Measurements from ENCODE around the gene DNAJC3.

DNA sequence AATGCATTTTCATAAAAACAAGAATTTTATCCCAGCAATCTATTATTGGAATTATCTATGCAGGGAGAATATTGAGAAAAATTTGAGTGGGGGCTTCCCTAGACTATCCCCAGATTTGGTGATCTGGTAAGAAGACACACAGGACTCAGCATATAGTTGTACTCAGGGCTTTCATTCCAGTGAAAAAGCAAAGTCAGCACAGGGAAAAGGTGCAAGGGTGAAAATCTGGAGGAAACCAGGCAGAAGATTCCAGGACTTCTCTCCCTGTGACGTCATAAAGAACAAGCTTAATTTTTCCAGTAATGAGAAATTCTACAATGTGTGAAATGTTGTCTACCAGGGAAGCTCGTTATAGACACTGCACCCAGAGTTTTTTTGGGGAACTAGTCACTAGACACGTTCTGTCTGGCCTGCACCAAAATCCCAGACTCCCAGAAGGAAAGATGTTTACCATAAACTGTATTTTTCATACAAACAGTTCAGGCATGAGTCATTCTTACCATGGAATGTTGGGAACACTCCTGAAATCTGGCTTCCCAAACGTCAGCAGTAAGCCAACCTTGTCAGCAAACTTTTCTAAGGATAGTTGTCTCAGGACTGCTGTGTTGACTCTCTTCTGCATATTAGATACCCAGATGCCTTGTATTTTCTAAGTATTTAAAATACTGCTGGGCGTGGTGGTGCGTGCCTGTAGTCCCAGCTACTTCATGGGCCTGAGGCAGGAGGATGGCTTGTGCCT lies 107.4 kb downstream of the DNAJC3 start:
- TF ChIP-seq POLR2A (IDR thresholded peaks at IDR 0.05; ENCODE audit: insufficient read depth in 1 of 2, low read depth in 2 of 2, low read length in 2 of 2) (no peak), HDAC6 (IDR thresholded peaks at IDR 0.05; ENCODE audit: low read depth, low read length) (no peak), SRSF4 (IDR thresholded peaks at IDR 0.05; ENCODE audit: low read depth, low read length, poor library complexity, severe bottlenecking) (no peak), ZNF672 (CRISPR knock-in tag; IDR thresholded peaks at IDR 0.05) (no peak), NR3C1 (CRISPR knock-in tag; IDR thresholded peaks at IDR 0.05) (no peak)
- TF ChIP-seq, protein P1, sequence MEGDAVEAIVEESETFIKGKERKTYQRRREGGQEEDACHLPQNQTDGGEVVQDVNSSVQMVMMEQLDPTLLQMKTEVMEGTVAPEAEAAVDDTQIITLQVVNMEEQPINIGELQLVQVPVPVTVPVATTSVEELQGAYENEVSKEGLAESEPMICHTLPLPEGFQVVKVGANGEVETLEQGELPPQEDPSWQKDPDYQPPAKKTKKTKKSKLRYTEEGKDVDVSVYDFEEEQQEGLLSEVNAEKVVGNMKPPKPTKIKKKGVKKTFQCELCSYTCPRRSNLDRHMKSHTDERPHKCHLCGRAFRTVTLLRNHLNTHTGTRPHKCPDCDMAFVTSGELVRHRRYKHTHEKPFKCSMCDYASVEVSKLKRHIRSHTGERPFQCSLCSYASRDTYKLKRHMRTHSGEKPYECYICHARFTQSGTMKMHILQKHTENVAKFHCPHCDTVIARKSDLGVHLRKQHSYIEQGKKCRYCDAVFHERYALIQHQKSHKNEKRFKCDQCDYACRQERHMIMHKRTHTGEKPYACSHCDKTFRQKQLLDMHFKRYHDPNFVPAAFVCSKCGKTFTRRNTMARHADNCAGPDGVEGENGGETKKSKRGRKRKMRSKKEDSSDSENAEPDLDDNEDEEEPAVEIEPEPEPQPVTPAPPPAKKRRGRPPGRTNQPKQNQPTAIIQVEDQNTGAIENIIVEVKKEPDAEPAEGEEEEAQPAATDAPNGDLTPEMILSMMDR (CRISPR knock-in tag; IDR thresholded peaks at IDR 0.05) = no peak
- TF ChIP-seq, protein P2, sequence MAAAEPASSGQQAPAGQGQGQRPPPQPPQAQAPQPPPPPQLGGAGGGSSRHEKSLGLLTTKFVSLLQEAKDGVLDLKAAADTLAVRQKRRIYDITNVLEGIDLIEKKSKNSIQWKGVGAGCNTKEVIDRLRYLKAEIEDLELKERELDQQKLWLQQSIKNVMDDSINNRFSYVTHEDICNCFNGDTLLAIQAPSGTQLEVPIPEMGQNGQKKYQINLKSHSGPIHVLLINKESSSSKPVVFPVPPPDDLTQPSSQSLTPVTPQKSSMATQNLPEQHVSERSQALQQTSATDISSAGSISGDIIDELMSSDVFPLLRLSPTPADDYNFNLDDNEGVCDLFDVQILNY (CRISPR knock-in tag; conservative IDR thresholded peaks at IDR 0.05) = no peak
